Urinary bladder (tissue), 4 donors: Measurements from ENCODE around the gene NDRG3. TPM values are rescaled to one million over a fixed set of nuclear protein-coding genes. Genes with fewer than 3 reads are reported as not detected.
"Not testable (repeated sequence)": the region's sequence is repeated elsewhere in the genome, so short reads cannot be mapped to it uniquely, and the experiment has no call there.

Experiments used
- DNase-seq: peaks from one replicate; pipeline ENCODE4 v3.0.0-alpha.2; 2015; ENCODE audit errors: extremely low spot score
- H3K27ac ChIP-seq: one replicate; pipeline ENCODE4 v1.5.1; 2013; ENCODE audit warnings: low read depth, mild to moderate bottlenecking, moderate library complexity
- H3K36me3 ChIP-seq: one replicate; pipeline ENCODE4 v1.6.1; 2013; ENCODE audit warnings: mild to moderate bottlenecking, moderate library complexity; ENCODE audit not compliant: insufficient read depth
- H3K4me1 ChIP-seq: one replicate; pipeline ENCODE4 v1.6.1; 2013; ENCODE audit warnings: mild to moderate bottlenecking, moderate library complexity; ENCODE audit not compliant: insufficient read depth
- H3K4me3 ChIP-seq: one replicate; pipeline ENCODE4 v1.5.1; 2013; ENCODE audit warnings: low read depth, low read length
- WGBS: extraction: QIAGEN DNeasy Blood & Tissue Kit; methylation state at CpG from one replicate; pipeline ENCODE4 v1.1.7; 2013; 5-methylcytosine and 5-hydroxymethylcytosine counted together
- polyA plus RNA-seq: library from polyadenylated mRNA; stranded (reverse); fragments of 200-250 nt; gene quantifications from one replicate; pipeline ENCODE4 v1.2.3, GENCODE V29; 2013
- total RNA-seq: library from RNA; depleted of rRNA; stranded (reverse); fragments of >200 nt; gene quantifications from one replicate; pipeline ENCODE4 v1.2.3, GENCODE V29; 2014
- donor health status: healthy with polysubstance abuse.
- donor health status: healthy.

Gene NDRG3
- total and polyA plus RNA-seq, 2 donors, result 21.7 to 26.9 TPM

DNA sequence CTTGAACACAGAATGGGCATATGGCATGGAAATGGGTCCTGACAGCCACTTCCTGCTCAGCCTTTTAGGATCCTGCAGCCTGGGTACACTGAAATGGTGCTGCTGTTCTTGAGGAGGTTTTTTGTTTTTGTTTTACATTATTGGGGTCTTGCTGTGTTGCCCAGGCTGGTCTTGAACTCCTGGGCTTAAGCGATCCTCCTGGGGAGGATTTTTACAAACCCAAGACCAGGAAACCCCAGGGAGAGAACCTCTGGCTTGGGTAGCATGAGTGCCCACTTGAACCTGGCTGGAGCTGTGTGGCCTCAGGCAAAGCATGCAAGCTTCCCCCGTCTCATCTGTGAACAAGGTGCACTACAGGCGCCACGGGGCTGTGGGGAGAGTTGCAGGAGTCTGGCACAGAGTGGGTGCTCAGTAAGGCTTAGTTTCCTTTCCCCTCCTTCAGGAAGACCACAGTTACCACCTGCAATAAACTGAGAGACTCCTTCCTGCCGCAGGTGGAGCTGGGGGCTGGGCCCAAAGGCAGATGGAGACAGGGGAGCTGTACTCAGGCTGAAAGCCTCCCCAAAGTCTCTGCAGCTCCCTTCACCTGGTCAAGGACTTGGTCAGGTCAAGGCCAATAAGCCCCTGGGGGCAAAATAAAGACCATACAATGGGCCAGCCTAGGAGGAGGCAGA is 101.7 kb downstream of the NDRG3 start:
- Histone ChIP-seq H3K4me1 (no peaks in the 10 kb centered on the region), H3K4me3 (no peak overlapping the region), H3K36me3 (no peaks in the 10 kb centered on the region), H3K27ac (no peak overlapping the region)
- 67% methylated on average over 5 of the region's 5 CpGs for WGBS
- no peak for DNase-seq

DNA sequence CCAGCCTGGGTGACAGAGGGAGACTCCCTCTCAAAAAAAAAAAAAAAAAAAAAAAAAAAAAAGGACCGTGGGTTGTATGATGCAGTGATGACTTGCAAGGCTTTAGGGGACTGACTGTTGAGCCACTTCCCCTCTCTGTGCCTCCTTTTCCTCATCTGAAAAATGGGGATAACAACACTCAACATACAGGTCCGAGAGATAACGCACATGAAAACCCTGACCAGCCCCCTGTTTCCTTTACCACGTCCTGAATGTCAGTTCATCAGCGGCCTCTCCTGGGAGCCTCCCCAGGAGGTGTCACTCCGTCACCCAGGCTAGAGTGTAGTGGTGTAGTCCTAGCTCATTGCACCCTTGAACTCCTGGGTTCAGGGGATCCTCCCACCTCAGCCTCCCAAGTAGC is 103.8 kb downstream of the NDRG3 start:
- Histone ChIP-seq H3K36me3 (no peaks in the 10 kb centered on the region), H3K27ac (no peak overlapping the region), H3K4me1 (no peaks in the 10 kb centered on the region), H3K4me3 (no peak overlapping the region)
- no peak for DNase-seq
- 86% methylated on average over 6 of the region's 6 CpGs for WGBS

DNA sequence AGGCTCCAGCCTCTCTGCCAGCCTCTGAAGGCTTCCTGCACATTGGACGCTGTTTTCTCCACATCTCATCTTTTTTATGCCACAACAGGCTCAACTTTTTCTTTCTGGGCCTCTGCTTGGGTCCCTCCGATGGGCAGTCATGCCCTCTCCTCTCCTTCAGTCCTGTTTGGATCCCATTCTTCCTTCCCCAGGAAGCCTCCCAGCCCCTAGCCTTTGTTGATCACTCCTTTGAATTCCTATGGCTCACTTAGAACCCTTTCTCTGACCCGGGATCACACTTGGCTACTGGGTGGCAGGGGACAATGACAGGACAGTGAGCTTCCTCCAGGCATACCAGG is 104.4 kb downstream of the NDRG3 start:
- no peaks in the 10 kb centered on the region for H3K4me1 ChIP-seq
- H3K36me3 ChIP-seq, result no peaks in the 10 kb centered on the region
- WGBS, result 88% methylated on average over 3 of the region's 3 CpGs
- H3K27ac ChIP-seq, result no peak overlapping the region
- no peak for DNase-seq
- no peak overlapping the region for H3K4me3 ChIP-seq

DNA sequence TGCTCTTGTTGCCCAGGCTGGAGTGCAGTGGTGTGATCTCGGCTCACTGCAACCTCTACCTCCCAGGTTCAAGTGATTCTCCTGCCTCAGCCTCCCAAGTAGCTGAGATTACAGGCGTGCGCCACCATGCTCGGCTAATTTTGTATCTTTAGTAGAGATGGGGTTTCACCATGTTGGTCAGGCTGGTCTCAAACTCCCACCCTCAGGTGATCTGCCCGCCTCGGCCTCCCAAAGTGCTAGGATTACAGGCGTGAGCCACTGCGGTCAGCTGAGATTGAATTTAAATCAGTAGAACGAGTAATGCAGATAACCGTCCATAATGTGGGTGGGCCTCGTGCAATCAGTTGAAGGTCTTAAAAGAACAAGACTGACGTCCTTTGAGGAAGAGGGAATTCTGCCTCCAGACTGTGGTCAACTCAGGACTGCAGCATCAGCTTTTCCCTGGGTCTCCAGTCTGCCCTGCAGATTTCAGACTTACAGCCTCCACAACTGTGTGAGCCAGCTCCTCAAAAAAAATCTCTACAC is 107.0 kb downstream of the NDRG3 start:
- DNase-seq, result not testable (repeated sequence)
- WGBS, result 92% methylated on average over 12 of the region's 12 CpGs

DNA sequence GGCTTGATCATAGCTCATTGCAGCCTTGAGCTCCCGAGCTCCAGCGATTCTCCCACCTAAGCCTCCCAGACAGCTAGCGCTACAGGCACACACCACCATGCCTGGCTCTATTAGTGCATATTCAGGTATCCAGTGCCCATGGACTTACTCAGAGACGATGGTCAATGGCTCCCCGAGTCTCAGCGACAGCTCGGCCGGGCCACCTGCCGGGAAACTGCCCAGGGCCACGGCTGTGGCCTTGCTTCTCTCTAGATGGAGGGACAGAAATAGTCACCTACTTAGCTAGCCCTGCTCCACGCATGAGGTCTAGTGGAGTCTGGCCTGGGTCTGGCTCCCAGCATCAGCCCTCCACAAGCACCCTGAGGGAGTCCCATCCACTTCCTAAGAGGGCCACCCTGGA is 111.5 kb downstream of the NDRG3 start:
- DNase-seq, result no peak
- WGBS, result 93% methylated on average over 11 of the region's 11 CpGs
- H3K4me3 ChIP-seq, result no peak overlapping the region
- H3K36me3 ChIP-seq, result no peaks in the 10 kb centered on the region
- no peak overlapping the region for H3K27ac ChIP-seq
- H3K4me1 ChIP-seq, result no peaks in the 10 kb centered on the region

More for the DNA sequence above, 107.0 kb downstream of the NDRG3 start:
- H3K36me3 ChIP-seq, H3K4me1 ChIP-seq, H3K27ac ChIP-seq, H3K4me3 ChIP-seq: not testable (repeated sequence)

DNA sequence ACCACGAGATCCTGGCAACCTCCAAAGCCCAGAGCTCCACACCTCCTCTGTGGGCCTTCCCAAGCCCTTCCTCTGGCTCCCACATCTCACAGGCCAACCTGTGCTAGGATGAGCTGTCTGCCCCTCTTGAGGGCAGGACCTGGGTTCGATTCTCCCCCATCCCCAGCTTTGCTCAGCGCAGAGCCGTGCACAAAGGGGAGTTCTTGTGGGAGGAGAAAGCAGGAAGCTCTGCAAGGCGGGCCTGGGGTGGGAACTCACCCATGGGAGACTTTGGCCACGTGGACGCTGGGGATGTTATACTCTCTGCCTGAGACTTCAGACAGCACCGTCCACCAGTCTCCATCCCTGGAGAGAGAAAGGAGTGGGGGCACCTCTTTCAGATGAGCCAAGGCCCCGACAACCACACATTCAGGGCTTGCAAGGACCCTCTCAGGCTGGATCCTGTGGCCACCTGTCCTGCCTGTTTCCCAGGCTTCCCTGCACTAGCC is 112.6 kb downstream of the NDRG3 start:
- Histone ChIP-seq H3K4me1 (no peaks in the 10 kb centered on the region), H3K36me3 (no peaks in the 10 kb centered on the region), H3K4me3 (no peak overlapping the region), H3K27ac (no peak overlapping the region)
- no peak for DNase-seq
- WGBS, result 83% methylated on average over 9 of the region's 9 CpGs

DNA sequence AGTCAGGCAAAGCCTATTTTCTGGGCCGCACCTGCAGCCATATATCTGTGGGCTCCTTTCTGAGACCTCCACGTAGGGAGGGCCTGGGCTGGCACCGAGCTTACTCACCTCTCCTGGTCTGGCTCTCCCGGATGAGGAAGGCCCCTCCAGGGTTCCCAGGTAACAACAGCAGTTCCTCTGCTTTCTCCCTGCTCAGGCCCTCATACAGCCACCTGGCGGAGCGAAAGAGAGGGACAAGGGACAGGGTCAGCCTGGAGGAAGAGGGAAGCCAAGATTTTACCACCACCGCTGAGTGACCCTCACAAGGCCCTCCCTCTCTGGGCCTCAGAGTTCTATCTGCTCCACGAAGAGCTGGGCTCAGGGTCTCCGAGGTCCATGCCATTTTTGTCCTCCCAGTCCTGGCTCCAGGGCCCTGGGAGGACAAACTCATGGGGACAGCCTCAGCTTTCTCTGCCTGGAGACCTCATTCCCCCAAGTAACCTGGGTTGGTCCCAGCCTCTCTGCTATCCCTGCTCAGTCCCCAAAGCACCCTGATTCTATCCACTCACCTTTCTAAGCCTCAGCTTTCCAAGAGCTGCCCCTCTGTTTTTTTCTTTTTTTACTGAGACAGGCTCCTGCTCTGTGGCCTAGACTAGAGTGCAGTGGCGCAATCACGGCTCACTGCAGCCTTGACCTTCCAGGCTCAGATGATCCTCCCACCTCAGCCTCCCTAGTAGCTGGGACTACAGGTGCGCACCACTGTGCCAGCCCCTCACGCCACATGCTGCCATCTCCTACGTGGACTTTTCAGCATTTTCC is 113.2 kb downstream of the NDRG3 start:
- no peaks in the 10 kb centered on the region for H3K4me1 ChIP-seq
- no peaks in the 10 kb centered on the region for H3K36me3 ChIP-seq
- H3K4me3 ChIP-seq, result no peak overlapping the region
- 79% methylated on average over 14 of the region's 14 CpGs for WGBS
- H3K27ac ChIP-seq, result no peak overlapping the region
- DNase-seq, result no peak

DNA sequence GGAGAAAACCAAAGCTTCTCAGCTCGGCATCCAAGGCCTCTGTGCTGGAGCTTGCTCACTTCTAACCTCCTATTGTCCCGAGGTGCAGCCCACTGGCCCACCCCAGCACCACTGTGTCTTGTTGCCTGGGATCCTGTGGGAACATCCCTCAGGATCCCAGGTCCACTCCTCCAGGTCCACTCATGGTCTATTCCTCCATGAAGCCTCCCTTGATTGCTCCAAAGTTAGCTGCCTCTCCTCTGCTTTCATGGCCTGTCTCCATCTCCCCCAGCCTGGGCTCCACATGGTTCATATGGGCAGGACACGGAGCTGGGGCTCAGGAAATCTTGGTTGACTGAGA is 113.8 kb downstream of the NDRG3 start:
- no peak for DNase-seq
- Histone ChIP-seq H3K4me1 (no peaks in the 10 kb centered on the region), H3K4me3 (no peak overlapping the region), H3K36me3 (no peaks in the 10 kb centered on the region), H3K27ac (no peak overlapping the region)
- WGBS, result 78% methylated on average over 3 of the region's 3 CpGs

DNA sequence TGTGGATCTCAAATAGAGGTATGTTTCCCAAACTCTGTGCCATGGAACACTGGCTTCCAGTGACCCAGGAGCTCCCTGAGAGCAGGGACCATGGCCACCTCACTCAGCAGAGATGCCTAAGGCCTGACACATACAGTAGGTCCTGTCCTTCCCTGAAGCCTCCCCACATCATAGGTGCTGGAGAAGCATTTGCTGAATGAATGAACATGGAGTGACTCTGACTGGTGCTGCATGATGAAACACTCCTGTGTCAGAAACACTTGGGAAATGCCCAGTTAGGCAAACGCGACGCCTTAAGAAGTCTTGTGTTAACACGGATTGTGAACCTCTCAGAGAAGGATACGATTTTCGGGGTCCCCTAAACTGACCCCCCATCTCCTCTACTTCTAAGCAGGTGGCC is 114.2 kb downstream of the NDRG3 start:
- WGBS, result 91% methylated on average over 6 of the region's 6 CpGs
- H3K4me3 ChIP-seq, result no peak overlapping the region
- no peaks in the 10 kb centered on the region for H3K4me1 ChIP-seq
- DNase-seq, result no peak
- no peaks in the 10 kb centered on the region for H3K36me3 ChIP-seq
- H3K27ac ChIP-seq, result no peak overlapping the region

DNA sequence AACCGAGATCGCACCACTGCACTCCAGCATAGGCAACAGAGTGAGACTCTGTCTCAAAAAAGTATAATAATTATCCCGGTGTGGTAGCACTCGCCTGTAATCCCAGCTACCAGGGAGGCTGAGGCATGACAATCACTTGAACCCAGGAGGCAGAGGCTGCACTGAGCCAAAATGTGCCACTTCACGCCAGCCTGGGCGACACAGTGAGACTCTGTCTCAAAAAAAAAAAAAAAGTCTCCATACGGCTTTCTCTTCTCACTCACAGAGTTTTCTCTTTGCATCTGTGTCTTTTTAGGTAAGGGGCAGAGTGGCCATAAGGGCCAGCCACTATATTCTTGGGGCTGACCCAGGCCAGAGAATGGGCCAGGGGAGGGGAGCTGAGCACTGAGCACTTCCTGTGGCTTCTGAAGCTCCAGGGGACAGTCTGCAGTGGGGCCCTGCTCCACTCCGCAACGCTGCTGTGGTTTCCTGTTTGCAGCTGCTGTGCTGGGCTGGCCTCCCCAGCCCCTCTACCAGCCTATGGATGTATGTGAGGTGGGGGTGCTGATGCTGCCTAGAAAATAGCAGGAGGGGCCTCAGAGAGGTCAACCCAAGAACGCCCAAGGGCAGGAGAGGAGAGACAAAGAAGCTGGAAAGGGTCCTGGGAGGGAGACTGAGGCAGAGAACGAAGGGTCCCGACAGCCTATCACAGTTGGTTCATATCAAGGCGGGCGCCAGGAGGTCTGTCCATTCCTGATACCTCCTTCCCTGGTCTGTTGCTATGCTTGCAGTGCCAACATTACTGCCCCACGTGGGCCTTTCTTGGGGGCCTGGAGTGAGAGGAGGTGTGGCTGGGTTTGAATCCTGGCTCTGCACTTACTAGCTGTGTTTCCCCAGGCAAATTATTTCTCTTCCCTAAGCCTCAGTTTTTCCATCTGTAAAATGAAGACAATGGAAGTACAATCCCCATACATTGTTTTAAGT is 115.9 kb downstream of the NDRG3 start:
- Histone ChIP-seq H3K4me1 (no peaks in the 10 kb centered on the region), H3K27ac (no peak overlapping the region), H3K36me3 (no peaks in the 10 kb centered on the region), H3K4me3 (no peak overlapping the region)
- no peak for DNase-seq
- WGBS, result 73% methylated on average over 15 of the region's 15 CpGs

DNA sequence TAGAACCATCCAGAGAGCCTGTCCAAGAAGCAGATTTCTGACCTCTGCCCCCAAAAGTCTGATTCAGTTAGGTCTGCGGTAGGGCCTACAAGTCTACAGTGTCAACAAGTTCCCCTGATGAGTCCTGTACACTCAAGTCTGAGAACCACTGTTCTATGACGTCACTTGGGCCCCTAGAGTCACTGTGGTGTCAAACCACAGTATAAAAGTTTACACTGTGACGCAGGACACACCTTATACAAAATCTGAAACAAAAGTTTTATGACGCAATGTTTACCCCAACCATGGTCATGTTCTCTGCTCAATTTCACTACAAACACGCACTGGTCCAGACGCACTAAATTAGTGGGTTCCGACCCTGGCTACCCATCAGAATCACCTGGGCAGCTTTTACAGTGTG is 117.8 kb downstream of the NDRG3 start:
- no peak overlapping the region for H3K4me3 ChIP-seq
- H3K4me1 ChIP-seq, result no peaks in the 10 kb centered on the region
- H3K27ac ChIP-seq, result no peak overlapping the region
- WGBS, result 83% methylated on average over 7 of the region's 7 CpGs
- DNase-seq, result no peak
- no peaks in the 10 kb centered on the region for H3K36me3 ChIP-seq

DNA sequence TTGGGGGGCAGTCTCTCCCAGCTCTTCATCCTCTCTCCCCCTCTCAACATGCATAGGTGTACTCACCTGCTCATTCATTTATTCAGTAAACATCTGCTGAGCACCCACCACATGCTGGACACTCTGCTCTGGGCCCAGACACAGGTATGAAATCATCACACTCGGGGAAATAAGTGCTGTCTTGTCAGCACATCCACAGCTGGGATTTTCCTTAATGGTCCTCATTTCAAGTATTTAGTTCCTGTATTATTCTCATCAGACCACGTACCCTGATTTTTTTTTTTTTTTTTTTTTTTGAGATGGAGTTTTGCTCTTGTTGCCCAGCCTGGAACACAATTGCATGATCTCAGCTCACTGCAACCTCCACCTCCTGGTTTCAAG is 121.0 kb downstream of the NDRG3 start:
- DNase-seq, result no peak
- no peak overlapping the region for H3K4me3 ChIP-seq
- H3K4me1 ChIP-seq, result no peaks in the 10 kb centered on the region
- no peak overlapping the region for H3K27ac ChIP-seq
- WGBS, result 73% methylated on average over 2 of the region's 2 CpGs
- no peaks in the 10 kb centered on the region for H3K36me3 ChIP-seq

DNA sequence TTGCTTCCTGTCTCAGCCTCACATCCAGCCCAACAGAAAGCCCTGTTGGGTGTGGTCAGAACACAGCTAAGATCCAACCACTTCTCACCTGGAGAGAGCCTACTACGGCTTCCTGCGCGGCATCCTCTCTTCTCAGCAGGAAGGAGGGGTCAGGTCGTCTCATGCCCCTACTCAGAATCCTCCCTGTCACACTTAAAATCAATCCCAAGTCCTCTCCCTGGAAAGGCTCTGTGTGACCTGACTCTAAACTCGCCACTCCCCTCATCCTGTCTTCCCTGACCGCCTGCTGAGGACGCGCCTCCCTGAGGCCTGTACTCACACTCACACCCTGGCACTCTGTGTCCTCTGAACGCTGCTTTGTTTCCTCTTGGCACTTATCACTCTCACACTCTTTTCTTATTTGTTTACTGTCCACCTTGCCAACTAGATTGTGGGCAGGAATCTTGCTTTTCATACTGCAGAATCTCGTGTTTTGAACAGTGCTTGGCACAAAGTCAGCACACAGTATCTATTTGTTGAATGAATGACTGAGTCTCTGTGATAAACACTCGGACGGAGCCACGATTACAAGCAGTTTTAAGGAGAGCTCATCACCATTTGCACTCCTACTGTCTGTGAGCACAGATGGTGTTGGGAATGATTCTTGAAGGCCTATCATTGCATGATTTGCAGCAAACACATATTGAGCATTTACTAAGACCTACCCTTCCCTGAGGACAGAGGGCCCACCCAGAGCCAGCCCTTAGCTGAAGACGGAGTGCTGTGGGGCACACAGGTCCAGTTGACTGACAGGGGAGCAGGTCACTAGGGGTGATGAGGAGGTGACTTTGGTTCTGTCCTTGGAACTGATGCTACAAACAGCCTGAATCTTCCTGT is 121.6 kb downstream of the NDRG3 start:
- WGBS, result 44% methylated on average over 14 of the region's 14 CpGs
- Histone ChIP-seq H3K36me3 (no peaks in the 10 kb centered on the region), H3K4me1 (no peaks in the 10 kb centered on the region), H3K4me3 (no peak overlapping the region), H3K27ac (no peak overlapping the region)
- no peak for DNase-seq
